ENCODE results near the gene FKBP9. TPM values are rescaled to one million over a fixed set of nuclear protein-coding genes. Genes with fewer than 3 reads are reported as not detected.
"Not testable (repeated sequence)": the region's sequence is repeated elsewhere in the genome, so short reads cannot be mapped to it uniquely, and the experiment has no call there.

FKBP9 gene
- total RNA-seq, 1 donor from 2014 or later = 137 TPM

DNA sequence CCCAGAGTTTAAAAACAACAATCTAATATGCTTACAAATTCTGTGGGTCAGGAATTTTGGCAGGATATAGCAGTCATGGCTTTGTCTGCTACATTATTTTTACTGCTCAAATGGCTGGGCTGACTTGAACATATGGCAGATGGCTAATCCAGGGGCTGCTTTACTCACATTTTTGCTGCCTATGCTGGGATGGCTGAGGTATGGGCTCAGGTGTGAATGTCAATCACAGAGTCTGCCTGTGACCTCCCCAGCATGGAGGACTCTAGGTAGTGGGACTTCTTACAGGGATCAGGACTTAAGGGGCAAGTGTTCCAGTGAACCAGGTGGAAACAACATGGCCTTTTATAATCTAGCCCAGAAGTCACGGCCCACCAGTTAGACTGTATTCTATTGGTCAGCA lies 4.4 kb upstream of the FKBP9 start:
- DNase-seq (ENCODE audit: low read depth) = no peak
- no peak for TF ChIP-seq CTCF (conservative IDR thresholded peaks at IDR 0.05; ENCODE audit: low read depth, low read length)
- no peak overlapping the region for H3K4me3 ChIP-seq (ENCODE audit: low read depth, low read length)

- DNase-seq (ENCODE audit: low read depth) = no peak
- H3K4me3 ChIP-seq (ENCODE audit: low read depth, low read length) = peak overlapping the region; percentile 97
- no peak for TF ChIP-seq CTCF (conservative IDR thresholded peaks at IDR 0.05; ENCODE audit: low read depth, low read length)
Measured at GRCh38 chr7:32958046-32959025, 1.1 kb downstream of the FKBP9 start.

GRCh38 chr7:32963880-32964301 lies 6.7 kb downstream of the FKBP9 start:
- not testable (repeated sequence) for DNase-seq (ENCODE audit: low read depth)

DNA sequence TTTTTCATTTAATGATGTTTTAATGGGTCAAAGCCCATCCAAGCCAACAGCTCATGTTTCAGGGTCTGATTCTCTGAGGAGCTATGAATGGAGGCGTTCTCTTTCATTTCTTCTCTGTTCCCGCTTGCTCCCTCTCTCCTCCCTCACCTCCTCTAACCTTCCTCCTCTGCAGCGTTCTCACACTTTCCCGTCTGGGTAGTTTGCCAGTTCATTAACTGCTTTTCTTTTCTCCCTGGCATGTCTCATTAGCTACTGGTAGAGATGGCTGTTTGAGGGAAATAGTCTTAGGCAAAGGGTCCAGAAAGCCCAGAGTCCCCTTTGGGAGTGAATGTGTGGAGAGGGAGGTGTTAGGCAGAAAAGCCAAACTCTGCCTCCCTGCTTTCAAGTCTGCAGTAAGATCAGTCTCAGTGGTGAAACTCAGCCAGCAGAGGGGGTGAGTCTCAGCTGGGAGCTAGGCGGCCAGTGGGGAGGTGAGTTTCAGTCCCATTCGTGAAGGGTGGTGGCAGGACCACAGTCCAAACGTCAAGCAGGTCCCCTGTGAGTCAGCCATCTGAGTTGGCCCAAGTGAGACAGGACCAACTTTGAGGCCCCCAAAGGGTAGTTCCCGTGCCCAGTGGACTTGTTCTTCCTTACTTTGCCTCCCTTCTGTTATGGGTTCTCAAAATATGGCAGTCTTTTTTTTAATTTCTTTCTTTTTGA lies 7.4 kb downstream of the FKBP9 start:
- DNase-seq (ENCODE audit: low read depth); H3K4me3 ChIP-seq (ENCODE audit: low read depth, low read length): not testable (repeated sequence)
- TF ChIP-seq CTCF (conservative IDR thresholded peaks at IDR 0.05; ENCODE audit: low read depth, low read length) = peak; percentile 45

More at GRCh38 chr7:32963880-32964301, 6.7 kb downstream of the FKBP9 start:
- H3K4me3 ChIP-seq (ENCODE audit: low read depth, low read length) = not testable (repeated sequence)

GRCh38 chr7:32966489-32967267 lies 9.4 kb downstream of the FKBP9 start:
- H3K4me3 ChIP-seq (ENCODE audit: low read depth, low read length); DNase-seq (ENCODE audit: low read depth): not testable (repeated sequence)

GRCh38 chr7:32967268-32967582 lies 10.0 kb downstream of the FKBP9 start:
- H3K4me3 ChIP-seq (ENCODE audit: low read depth, low read length); DNase-seq (ENCODE audit: low read depth): not testable (repeated sequence)

- not testable (repeated sequence) for H3K4me3 ChIP-seq (ENCODE audit: low read depth, low read length); DNase-seq (ENCODE audit: low read depth)
Measured at GRCh38 chr7:32971967-32972366, 14.7 kb downstream of the FKBP9 start.

DNA sequence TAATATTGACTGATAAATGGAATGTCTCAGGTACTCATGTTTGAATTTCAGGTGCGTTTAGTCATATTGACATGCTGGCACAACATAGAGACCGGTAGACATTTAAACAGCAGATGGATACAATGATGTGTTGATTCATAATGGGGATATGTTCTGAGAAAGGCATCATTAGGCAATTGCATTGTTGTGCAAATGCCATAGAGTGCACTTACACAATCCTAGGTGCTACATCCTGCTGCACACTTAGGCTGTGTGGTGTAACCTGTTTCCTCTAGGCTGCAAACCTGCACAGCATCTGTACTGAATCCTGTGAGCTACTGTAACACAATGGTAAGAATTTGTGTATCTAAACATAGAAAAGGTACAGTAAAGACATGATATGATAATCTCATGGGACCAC lies 19.9 kb downstream of the FKBP9 start:
- not testable (repeated sequence) for DNase-seq (ENCODE audit: low read depth); H3K4me3 ChIP-seq (ENCODE audit: low read depth, low read length)

DNA sequence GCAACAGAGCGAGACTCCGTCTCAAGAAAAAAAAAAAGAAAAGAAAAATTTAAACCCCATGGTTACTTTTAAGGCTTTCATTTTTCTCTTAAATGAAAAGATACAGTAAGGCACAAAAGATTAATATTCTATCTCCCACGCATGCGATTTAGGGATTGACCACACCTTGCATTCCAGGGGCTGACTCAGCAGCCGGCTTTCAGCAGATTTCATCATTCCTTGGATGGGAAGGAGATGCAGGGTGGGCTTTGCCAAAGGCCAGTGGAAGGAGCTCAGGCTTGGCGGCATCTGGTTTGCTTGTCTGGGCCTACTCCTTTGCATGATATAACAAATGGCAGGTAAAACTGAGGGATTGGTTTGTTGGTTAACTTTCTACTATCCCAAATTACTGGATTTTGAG lies 22.0 kb downstream of the FKBP9 start:
- DNase-seq (ENCODE audit: low read depth); H3K4me3 ChIP-seq (ENCODE audit: low read depth, low read length): not testable (repeated sequence)

- DNase-seq (ENCODE audit: low read depth); H3K4me3 ChIP-seq (ENCODE audit: low read depth, low read length): not testable (repeated sequence)
Measured at GRCh38 chr7:32979902-32980301, 22.7 kb downstream of the FKBP9 start.

- not testable (repeated sequence) for DNase-seq (ENCODE audit: low read depth); H3K4me3 ChIP-seq (ENCODE audit: low read depth, low read length)
Measured at GRCh38 chr7:32988148-32988547, 30.9 kb downstream of the FKBP9 start.

GRCh38 chr7:32991068-32991585 lies 33.9 kb downstream of the FKBP9 start:
- not testable (repeated sequence) for DNase-seq (ENCODE audit: low read depth); H3K4me3 ChIP-seq (ENCODE audit: low read depth, low read length)

- DNase-seq (ENCODE audit: low read depth); H3K4me3 ChIP-seq (ENCODE audit: low read depth, low read length): not testable (repeated sequence)
Measured at GRCh38 chr7:32991975-32992700, 34.9 kb downstream of the FKBP9 start.

DNA sequence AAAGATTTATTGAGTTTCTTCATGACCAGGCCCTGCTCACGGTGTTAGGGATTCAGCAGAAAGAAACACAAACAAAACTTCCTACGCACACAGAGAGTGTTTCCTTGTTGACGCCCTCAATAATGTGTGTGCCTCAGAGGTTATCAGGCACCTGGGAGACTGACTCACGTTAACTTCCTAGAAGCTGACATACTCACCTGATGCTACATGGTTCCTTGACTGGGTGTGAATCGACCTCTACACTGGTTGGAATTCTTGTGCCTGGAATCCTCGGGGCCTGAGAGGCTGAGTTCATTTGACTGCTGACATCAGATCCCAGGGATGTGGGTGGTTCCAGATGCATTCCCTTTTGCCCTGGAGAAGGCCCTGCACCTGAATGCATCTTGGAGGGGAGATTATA lies 35.5 kb downstream of the FKBP9 start:
- DNase-seq (ENCODE audit: low read depth); H3K4me3 ChIP-seq (ENCODE audit: low read depth, low read length): not testable (repeated sequence)
